Neutrophil (primary cell): Measurements from ENCODE around the gene SPINK8.
"Not testable (repeated sequence)": the region's sequence is repeated elsewhere in the genome, so short reads cannot be mapped to it uniquely, and the experiment has no call there.

Experiments
- H3K27ac ChIP-seq: fragments of 200-600 bp; sonication (generic); 2 replicates; pipeline ENCODE4 v1.5.1; 2016; ENCODE audit warnings: mild to moderate bottlenecking, moderate library complexity
- H3K27me3 ChIP-seq: fragments of 200-600 bp; sonication (generic); 2 replicates; pipeline ENCODE4 v1.6.0; 2016; ENCODE audit warnings: mild to moderate bottlenecking
- H3K36me3 ChIP-seq: fragments of 200-600 bp; sonication (generic); 2 replicates; pipeline ENCODE4 v1.5.1; 2017
- H3K4me1 ChIP-seq, 2 experiments: fragments of 200-600 bp in 1 of 2; sonication (generic) in 1 of 2; 1 replicate in 1 of 2; 2 replicates in 1 of 2; pipeline versions ENCODE4 v1.5.1 to v1.6.1; 2013 to 2016; ENCODE audit warnings: low read depth in 1 of 2, low read length in 1 of 2, mild to moderate bottlenecking in 1 of 2, moderate library complexity in 1 of 2; ENCODE audit not compliant: control insufficient read depth in 1 of 2, insufficient read depth in 1 of 2
- H3K4me3 ChIP-seq, 2 experiments: fragments of 200-600 bp in 1 of 2; sonication (generic) in 1 of 2; 1 replicate in 1 of 2; 2 replicates in 1 of 2; pipeline ENCODE4 v1.5.1; 2013 to 2016; ENCODE audit warnings: low read depth in 1 of 2, low read length in 1 of 2, mild to moderate bottlenecking in 1 of 2, moderate library complexity in 1 of 2
- H3K9me3 ChIP-seq: fragments of 200-600 bp; sonication (generic); 2 replicates; pipeline ENCODE4 v1.5.1; 2016
- CTCF ChIP-seq: fragments of 200-600 bp; sonication (generic); IDR thresholded peaks from 2 replicates; pipeline ENCODE4 v1.5.1; 2016; ENCODE audit warnings: antibody characterized with exemption

The SPINK8 gene

DNA sequence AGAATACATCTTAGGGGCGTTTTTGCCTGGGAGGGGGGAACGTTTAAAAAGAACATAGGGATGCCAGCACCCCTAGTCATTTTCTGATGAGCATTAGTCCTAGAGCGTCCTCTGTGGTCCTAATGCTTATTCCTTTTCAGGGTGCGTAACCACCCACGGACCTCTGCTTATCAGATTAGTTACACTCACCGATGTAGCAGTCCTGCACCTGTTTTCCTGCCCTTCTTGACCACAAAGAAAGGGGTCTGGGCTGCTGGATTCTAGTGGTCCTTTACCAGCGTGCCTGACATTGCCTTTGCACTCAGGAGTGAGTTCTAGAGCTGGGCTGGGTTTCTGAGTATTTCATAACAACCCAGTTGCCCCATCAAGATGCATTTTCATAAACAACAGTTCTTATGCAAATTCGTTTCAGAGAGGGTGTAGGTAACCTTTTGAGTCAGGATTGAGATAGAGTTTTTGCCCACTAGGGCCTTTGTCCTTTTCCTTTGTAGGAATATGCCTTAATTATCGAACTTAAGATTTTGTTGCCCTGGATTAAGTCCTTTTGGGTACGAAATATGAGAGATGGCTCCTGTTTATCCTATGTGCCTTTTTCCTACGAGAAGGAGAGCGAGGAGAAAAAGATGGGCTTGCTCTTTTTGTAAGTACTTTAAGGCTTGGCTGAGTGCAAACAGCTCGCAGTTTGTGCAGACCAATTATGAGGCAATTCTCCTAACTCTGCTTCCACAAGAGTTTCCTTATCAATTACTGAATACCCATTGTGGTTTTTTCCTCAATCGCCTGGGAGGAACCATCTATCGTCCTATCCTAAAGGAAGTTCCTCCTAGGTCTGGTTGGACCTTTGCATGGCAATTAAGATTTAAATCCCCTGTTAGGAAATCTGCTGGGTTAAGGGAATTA lies at the start of gene SPINK8:
SPINK8 (minus strand) TSS at position 316 of the 900 bp plus-strand sequence. CDS start 5,320 bp downstream, outside the sequence.
- peaks cover 61 to 70% of the 10 kb centered on the region in 2 experiments for H3K4me1 ChIP-seq
- H3K4me3 ChIP-seq, result peak within 1 kb of the TSS; percentile 55 to 65
- H3K36me3 ChIP-seq, H3K9me3 ChIP-seq, H3K27me3 ChIP-seq: not testable (repeated sequence)
- H3K27ac ChIP-seq, result peak within 1 kb of the TSS; percentile 84

DNA sequence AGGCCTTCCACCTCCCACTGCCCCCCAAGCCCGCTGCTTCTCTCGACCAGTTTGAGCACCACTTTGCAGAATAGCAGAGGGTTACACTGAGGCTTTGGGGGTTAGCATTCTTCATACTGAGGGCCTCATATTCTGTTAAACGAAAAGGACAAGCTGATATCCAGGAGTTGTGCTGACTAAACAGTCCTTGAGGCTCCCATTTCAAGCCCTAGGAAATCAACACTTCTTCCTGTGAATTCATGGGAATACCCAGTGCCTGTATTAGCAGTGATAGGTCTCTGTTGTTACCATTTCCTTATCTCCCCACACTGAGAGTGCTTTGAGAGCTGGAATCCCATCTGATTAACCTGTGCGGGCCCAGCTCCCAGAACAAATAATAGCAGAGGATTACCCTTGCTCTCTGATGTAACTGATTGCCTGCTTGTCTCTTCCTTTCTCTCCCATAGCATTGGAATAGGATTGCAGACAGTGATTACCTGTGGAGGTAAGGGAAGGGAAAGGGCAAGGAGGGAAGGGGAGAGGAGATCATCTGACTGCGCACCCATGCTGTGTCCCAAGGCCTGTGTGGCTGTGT lies 39.5 kb upstream of the SPINK8 start:
- Histone ChIP-seq H3K36me3 (no peaks in the 10 kb centered on the region), H3K4me1 (peaks cover 31 to 33% of the 10 kb centered on the region in 2 experiments), H3K4me3 (no peak overlapping the region), H3K9me3 (no peaks in the 10 kb centered on the region), H3K27me3 (no peaks in the 10 kb centered on the region), H3K27ac (no peak overlapping the region)
- no peak for TF ChIP-seq CTCF

DNA sequence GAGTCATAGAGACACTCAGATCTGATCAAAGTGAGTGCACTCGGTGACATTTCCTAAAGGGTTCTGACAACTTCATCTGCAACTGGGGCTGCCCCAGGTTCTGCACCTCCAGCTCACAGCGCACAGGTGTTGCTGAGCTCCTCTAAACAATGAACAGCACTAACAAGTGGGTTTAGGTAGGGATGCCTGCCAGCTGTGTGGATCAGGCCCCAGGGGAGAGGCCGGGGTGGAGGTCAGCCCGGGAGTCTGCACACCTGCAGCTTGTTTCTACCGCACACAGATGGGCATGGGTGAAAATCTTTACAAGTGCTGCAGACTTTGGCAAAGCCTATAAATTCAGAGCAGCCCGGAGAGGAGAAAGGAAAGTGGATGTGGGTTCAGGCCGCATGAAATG lies 38.9 kb upstream of the SPINK8 start:
- peaks cover 37 to 39% of the 10 kb centered on the region in 2 experiments for H3K4me1 ChIP-seq
- H3K27me3 ChIP-seq, result no peaks in the 10 kb centered on the region
- H3K9me3 ChIP-seq, result no peaks in the 10 kb centered on the region
- TF ChIP-seq CTCF, result no peak
- no peak overlapping the region for H3K27ac ChIP-seq
- no peaks in the 10 kb centered on the region for H3K36me3 ChIP-seq
- no peak overlapping the region for H3K4me3 ChIP-seq

DNA sequence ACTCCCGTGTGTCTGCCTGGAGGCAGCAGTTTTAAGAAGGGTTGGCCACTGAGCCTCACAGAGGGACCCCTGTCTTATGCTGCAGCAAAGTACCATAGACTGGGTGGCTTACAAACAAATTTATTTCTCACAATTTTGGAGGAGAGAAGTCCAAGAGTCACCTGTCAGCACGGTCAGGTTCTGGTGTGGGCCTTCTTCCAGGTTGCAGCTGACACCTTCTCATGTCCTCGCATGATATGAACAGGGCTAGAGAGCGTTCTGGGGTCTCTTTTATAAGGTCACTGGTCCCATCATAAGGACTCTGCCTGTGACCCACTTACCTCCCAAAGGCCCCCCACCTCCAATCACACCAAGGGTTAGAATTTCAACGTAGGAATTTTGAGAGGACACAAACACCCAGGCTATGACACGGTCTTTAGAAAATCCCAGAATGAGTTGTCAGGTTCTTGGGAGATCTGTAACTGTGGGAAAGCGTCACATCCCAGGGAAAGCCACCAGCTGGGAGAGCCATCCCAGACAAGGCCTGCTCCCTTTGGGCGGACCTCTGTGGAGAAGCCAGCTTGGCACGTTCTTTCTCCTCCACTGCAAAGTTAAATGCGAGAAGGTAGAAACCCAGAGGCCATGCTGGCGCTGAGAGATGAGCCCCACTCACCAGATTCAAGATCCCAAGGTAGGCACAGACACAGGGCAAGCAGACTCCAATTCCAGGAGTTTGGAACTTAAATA lies 38.4 kb upstream of the SPINK8 start, which contains the start of gene FBXW12:
FBXW12 (plus strand) TSS at position 569 of the 726 bp plus-strand sequence. CDS start 549 bp downstream, outside the sequence.
- peaks cover 42 to 44% of the 10 kb centered on the region in 2 experiments for H3K4me1 ChIP-seq
- no peaks in the 10 kb centered on the region for H3K36me3 ChIP-seq
- H3K4me3 ChIP-seq, result no peak within 1 kb of the TSS
- no peaks in the 10 kb centered on the region for H3K9me3 ChIP-seq
- no peaks in the 10 kb centered on the region for H3K27me3 ChIP-seq
- no peak for TF ChIP-seq CTCF
- peak within 1 kb of the TSS; percentile 75 for H3K27ac ChIP-seq

- Histone ChIP-seq H3K9me3 (no peaks in the 10 kb centered on the region), H3K27me3 (no peaks in the 10 kb centered on the region), H3K36me3 (no peaks in the 10 kb centered on the region), H3K27ac (peak overlapping the region; percentile 75), H3K4me3 (peak overlapping the region; percentile 17 to 24), H3K4me1 (peaks cover 57 to 59% of the 10 kb centered on the region in 2 experiments)
- TF ChIP-seq CTCF, result no peak
Measured at GRCh38 chr3:48370333-48370713, 36.9 kb upstream of the SPINK8 start.
